Germinal center (tissue), 1 donor: Measurements from ENCODE around the gene RFLNA.

ENCODE experiments used
- DNase-seq: peaks from one replicate; pipeline ENCODE4 v3.0.0; 2012; ENCODE audit warnings: mixed read lengths, low spot score

Gene RFLNA

DNA sequence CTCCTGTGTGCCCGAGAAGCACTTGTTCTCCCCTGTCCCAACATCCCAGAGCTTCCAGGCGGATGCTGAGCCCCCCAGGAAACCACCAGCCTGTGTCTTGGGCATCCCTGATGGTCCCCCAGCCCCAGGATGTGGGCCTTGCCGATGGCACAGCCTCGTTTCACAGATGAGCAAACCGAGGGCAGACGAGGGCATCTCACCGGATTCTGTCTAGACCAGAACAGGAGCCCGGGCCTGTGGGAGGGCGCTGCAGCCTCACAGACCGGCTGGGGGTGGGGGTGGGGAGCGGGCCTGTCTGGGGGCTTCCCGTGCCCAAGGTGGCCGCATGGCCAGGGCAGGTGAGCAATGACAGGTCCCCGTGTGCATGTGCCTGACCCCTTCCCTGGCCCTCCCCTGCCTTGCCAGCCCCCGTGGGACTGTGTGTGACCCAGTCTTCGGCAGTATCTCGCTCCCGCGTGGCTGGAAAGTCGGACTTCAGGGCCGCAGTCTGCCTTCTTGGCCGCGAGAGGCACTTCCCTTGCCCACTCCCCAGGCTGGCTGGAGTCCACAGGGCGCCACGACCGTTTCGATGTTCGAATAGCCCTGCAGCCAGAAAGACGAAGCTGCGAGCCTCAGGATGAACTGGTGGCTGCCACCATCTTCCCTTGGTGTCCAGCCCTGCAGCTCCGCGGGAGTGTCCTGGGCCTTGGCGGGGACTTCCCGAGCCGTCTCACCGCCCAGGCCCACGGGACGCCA lies 8.9 kb downstream of the RFLNA start:
- DNase-seq, result no peak

DNA sequence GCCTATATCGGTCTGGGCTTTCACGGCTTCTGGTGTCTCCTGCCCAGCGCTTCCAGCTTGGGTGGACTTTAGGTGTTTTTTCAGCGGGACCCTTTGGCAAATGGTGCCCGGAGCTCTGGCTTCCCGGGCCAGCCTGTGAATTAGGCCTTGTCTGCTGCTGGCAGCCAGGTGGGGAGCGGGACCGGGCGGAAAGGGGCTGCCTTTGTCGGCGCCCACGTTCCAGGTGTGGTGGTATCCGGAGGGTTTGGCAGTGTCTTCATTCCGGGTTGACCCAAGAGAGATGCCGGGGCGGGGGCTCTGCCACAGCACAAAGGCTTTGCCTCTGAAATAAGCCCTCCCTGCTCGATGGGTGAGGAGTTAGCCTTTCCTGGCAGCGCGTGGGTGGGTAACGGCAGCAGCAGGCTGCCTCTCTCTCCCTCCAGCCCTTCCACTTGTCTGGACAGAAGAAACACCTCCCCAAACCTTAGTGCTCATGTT lies 9.5 kb downstream of the RFLNA start:
- DNase-seq, result no peak

DNA sequence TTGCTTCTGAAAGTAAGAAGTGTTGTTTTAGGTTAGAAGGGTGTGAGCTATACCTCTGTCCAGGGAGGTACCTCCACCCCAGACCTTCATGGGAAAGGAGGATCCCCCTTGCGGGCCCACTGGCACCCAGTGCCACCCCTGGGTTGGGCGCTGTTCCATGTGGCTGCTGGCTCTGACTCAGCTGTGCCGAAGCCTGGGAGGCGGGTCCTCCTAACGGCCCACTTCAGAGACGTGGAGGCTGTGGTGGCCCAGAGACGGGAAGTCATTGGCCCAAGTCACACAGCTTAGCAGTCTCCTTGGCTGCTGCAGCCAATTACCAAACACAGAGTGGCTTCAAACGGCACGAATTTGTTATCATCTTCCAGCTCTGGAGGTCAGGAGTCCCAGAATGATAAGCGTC lies 10.2 kb downstream of the RFLNA start:
- no peak for DNase-seq

DNA sequence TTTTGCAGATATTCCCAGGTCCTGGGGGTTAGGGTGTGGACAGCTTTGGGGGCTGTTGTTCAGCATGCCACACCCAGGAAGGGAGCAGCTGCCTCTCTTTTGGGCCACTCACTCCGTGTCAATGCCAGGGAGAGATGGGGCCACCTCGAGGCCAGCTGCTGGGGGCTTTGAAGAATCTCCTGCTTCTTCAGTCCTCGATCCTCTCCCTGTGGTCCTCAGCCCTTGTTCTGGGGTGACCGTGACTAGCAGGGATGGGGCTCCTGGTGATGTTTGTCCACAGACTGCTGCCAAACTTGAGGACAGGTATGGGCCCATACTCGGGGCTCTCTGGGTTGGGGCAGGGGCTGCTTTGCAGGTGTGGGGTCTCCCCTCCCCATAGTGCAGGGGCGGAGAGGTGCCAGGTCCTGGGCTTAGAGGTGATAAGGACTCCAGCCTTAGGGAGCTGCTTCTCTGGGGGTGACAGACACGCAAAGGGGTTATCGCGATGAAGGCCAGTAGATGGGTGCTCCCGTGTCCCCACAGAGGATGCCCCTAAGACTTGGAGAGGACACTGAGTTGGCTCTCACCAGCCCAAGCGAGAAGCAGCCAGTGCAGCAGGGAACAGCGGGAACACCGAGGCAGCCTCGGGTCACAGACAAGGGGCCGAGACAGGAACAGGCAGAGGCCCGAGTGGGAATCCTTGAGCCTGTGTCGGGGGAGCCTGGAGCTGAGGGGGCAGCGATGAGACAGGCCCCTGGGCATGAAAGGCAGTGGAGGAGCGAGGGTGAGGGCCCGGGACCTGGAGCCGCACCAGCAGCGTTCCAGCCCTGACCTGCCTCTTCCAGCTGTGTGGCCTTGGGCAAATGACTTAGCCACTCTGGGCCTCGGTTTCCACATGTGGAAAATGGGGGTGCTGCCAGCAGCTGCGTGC lies 11.1 kb downstream of the RFLNA start:
- DNase-seq, result no peak

DNA sequence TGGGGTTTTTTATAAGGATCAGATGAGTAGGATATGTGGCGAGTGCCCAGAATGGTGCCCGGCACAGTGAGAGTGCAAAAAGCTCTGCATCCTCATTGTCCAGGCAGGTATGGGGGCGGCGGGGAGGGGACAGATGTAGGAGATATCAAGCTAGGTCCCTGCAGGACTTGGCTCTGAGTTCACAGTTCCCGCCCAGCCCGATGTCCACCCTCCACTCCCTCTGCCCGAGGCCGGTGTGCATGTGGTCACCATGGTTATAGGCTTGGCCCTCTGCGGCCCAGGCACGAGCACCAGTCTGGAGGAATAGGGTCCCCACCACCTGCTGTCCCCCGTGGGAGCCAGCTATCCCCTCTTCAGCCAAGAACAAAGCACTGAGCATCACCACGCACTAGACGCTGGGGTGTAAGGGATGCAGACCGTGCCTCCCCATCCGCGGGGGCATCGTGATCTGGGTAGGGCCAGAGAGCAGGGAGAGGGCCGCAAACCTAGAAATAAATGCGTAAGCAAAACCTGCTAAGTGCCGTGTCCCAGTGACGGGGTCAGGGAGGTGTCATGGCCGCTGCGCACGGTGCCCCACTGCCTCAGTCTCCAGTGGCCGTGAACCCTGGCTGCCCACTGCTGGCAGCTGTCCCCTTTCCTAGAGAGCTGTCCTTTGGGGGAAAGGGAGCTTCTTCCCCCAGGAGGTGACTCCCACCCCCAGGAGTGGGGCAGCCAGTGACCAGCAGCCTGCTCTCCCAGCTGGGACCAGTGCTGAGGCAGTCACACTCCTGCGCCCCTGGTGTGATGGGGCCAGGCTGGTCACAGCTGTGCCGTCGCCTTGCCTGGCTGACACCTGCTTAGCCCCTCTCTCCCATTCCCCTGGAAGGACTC lies 12.0 kb downstream of the RFLNA start:
- DNase-seq, result no peak

DNA sequence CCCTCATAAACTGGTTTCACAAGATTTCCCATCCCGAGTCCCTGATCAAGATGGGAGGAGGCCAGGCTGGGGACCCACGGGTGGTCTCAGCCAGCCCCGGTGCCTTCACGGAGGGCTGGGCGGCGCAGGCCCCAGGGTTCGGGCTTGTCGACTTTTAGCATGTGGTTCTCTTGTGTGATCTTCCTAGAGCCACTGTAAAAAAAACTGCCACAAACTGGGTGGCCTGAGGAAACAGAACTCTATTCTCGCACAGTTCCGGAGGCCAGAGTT lies 12.6 kb downstream of the RFLNA start:
- DNase-seq, result no peak

DNA sequence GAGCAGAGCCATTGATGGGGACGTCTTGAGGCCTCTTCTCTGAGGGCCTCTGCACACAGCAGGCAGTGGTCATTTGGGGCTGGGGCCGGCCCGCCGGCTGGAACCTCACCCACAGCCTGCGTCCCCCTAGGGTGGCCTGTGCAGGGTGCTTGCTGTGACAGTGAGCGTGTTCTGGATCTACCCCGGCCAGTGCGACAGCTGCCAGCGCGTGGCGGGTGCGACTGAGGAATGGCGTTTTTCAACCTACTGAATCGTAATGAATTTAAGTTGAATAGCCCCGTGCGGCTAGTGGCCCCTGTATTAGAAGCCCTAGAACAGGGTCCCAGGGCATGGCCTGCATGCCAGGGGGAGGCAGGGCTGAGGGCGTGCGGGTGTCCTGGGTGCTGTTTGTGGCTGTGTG lies 13.8 kb downstream of the RFLNA start:
- DNase-seq, result no peak

DNA sequence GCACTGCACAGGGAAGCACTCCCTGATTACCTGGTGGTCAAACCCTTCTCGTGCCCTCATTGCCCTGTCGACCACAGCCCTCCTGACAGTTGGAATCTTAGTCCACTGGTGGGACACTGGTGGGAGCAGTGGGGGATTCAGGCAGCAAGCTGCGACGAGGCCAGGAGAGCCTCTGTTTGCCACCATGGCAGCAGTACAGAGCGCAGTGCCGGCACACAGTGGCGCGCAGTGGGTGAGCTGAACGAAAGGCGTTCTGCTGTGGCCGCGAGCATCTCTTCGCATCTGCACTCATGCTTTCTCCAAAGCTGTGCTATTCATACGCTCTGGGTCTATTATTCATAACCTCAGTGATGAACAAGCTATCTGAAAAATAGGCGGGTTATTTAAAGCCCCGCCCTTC lies 14.3 kb downstream of the RFLNA start:
- no peak for DNase-seq

DNA sequence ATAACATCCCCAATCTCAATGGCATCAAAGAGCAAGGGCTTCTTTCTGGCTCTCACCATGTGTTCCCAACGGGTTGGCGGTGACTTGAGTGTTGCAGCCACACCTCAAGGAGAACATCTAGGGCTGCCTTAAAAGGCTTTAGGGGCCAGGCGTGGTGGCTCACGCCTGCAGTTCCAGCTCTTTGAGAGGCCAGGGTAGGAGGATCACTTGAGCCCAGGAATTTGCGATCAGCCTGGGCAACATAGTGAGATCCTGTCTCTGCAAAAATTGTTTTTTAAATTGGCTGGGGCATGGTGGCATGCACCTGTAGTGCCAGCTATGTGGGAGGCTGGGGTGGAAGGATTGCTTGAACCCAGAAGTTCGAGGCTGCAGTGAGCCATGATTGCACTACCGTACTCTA lies 14.9 kb downstream of the RFLNA start:
- DNase-seq, result no peak

DNA sequence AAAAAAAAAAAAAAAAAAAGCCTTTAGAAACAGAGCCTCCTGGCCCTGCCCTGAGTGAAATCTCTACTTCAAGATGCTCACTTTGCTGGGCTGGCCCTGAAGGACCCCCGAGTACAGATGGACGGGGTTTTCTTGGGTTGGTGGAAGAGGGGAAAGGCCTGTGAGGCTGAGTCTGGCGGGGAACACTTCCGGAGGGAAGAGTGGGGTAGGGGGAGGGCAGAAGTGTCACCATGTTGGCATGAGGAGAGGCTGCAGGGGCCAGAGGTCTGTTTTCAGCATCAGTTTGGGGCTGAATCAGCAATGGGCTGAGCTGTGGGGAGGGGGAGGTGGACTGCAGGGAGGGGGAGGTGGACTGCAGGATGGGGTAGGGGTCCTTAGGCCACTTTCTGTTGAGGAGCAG lies 15.3 kb downstream of the RFLNA start:
- no peak for DNase-seq

DNA sequence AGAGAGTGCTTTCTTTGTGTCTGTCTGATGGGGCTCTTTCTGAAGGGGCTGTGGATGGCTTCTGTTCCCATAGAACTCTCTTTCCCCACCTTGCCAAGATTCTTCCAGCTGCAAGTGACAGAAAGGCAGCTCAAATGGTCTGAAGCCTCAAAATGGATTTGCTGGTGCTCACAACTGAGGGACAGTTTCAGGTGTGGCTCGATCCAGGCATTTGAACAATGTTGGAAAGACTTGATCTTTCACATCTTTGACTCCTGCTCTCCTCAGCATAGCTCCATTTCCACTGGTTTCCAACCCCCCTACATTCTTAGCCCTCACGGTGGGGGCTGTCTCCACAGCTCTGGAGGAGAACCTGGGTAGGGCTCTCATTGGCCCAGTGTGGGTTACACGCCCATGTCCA lies 15.9 kb downstream of the RFLNA start:
- DNase-seq, result no peak

DNA sequence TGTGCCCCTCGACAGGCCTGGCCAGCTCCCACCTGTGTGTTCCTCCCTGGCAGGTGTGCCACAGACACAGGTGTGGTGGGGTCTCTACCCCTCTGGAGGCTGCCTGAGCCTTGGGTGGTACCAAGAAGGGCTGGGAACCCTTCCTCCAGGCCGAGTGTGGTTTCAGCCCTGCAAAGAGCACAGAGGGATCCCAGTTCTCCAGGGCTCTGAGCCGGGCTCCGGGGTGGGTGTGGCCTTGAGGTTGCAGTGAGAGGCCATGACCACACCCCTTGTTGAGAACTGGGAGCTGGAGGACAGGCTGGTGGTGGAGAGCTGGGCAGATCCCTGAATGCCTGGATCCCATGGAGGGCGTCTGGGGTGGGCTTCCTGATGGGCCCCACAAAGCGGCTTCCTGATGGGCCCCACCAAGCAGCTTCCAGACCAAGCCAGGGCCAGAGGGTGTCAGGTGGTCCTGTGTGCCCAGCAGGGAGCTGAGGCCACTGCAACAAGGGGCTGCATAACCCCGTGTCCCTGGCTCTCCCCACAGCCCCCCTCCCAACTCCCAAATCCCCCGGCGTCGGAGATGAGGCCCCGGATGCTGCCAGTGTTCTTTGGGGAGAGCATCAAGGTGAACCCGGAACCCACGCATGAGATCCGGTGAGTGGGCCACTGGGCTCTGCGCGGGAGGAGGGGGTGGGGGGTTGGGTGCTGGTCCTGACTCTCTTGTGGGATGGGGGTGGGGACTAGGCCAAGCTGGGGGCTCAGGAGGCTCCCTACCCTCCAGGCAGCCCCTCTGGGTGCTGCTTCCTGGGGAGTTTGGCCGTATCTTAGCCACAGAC lies 16.6 kb downstream of the RFLNA start:
- DNase-seq, result no peak

DNA sequence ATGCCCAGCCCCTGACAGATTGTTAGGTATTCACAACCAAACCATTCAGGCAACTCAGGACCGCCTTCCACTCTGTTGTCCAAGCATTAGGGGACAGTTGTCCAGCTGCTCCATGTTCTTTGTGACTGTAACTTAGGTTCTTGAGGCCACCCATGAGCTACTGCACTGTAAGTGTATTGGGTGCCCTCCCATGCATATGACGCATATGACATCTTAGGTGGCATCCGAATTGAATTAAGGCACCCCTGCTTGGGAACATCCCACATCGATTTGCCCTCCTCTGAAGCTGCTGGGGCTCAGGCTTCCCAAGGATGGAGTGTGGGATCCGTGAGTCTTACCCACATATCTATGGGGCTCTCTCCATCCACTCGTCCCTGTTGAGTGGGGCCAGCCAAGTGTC lies 17.7 kb downstream of the RFLNA start:
- DNase-seq, result no peak

DNA sequence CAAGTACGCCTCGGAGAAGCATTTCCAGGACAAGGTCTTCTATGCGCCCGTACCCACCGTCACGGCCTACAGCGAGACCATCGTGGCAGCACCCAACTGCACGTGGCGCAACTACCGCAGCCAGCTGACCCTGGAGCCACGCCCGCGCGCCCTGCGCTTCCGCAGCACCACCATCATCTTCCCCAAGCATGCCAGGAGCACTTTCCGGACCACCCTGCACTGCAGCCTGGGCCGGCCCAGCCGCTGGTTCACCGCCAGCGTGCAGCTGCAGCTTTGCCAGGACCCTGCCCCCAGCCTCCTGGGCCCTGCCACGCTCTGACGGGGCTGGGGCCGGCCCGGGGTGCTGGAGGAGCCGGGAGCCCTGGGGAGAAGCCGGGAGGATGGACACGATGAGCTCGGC lies 19.3 kb downstream of the RFLNA start:
- no peak for DNase-seq

DNA sequence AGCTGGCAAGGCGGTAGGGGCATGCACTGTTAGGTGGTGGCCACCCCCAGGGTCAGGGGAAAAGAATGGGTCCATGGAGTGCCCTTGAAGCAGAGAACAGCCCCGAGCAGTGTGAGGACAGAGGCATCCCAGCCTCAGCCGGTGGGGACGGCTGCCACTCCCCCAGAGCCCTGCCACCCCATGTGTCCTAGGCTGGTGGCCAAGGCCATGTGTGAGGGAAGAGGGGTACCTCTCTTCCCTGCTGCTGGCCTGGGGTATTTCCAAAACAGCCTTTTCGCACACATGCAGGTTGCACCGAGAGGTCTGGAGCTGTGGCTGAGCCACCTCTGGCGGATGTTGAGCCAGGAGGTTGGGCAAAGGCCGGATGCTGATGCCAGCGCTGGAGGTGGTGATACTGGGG lies 19.9 kb downstream of the RFLNA start:
- no peak for DNase-seq

DNA sequence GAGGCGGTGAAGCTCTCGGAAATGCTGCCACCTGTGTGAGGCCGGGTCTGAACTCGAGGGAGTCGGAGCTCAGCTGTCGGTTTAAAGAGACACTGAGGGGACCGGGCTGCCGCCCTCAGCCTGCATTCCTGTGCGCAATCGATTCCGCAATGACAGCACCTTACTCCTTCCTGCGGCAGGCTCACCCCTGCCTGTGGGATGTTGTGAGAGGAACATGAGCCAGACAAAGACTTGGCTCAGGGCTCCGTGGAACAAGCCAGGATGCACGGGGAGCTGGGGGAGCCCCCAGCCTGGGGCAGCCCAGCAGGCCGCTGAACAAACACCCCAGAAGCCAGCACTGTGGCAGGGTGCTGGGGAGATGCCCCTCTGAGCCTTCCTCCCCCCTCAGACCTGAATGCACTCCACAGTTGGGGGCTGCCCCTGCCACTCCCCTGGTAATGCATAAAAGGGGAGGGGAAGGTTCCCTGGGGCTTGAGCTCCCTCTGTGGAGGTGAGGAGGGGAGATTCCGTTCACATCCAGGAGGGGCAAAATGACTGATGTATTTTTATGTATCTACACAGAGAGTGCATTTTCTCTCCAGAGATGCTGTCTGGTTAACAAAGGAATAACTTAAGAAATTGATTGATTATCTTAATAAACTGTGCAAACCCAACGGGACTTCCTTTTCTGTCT lies 20.6 kb downstream of the RFLNA start:
- DNase-seq, result no peak

DNA sequence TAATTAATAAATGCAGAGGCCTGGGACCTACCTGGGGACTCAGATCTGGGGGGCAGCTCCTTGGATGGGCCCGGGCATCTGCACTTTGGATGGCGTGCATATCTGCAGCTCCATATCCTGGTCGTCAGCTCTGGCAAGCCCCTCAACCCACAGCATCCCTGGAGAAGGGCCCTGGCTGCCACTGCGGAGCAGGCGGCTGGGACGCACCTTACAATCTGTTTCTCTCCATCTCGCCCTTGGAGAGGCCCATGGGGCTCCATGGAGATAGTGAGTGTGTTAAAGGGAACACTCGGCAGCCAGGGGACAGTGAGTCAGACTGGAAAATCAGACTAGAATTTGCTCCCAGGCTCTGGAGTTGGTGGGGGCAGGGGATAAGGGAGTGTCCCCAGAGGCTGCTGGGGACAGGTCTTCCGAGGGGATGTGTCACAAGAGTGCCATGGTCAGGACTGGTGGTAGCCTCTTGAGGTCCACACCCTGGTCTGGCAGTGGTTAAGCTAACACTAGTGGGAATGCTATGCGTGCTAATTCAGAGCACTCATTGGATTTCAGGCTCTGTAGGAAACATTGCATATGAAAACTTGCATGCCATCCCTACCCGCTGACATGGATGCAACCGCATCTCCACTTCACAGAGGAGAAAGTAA lies 21.5 kb downstream of the RFLNA start:
- DNase-seq, result no peak

DNA sequence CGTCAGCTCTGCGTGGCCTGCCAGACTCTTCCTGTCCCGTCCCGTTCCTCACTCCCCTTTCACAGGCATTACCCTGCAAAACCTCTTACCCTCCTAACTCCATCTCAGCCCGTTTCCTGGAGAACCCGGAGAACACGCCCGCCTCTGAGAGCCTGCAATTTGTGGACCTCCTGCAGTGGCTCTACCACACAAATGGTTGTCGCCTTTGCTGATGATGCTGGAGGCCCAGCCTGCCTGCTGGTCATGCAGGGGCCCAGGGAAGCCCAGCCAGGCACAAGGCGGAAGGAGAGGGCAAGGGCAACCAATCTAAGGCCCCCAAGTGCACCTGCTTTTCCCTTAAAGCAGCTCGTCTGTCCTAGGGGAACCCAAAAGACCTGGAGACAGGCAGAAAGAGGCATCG lies 22.5 kb downstream of the RFLNA start:
- DNase-seq, result no peak

DNA sequence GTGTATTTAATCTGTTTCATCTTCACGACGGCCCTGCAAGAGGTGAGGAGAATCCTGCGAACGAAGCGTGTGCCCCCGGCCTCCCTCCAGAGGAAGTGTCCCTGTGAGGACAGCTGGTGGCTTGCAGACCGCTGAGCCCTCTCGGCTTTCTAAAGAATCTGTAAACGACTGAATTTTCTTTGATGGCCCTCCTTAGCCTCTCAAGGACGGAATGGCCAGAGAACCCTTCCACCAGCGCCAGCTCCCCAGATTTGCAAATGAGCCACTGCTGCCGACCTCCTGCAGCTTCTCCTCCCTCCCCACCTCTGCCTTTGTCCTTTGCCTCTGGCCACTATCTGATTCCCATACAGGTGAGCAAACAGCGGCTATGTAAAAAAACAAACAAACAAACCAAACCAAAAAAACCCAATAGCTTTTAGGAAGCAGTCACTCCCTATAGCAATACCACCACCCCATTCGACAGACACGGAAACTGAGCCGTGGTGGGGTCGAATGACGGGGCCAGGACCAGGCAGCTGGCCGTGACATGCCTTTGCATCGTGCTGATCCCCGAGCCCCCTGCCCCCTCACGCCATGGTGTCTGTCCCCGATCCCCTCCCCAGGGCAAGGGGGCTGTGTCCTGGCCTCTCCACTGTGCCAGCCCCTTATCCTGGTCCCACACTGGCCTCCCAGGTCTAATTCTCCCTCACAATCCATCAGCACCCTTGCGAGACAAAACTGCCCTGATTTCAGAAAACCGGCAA lies 23.6 kb downstream of the RFLNA start:
- no peak for DNase-seq
